ENCODE data around the gene PREB.

DNA sequence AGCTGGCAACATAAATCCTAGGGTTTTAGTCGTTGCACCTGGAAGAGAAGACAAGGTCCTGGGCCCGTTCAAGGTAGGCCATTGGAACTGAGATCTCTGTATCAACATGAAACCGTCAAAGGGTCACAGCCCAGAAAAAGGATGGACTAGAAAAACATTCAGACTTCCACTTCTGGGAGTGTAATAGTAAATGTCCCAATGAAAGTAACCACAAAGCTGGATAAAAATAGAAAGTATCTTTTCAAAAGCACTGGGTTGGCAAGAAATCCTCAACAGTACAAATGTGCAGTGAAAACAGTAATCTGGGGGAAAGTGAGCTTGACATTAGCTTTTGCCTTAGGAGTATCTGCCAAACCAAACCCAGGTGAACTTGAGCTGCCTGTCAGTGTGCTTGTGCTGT is 28.5 kb downstream of the PREB start:
- TF ChIP-seq POLR2A (IDR thresholded peaks at IDR 0.05) (no peak), EP300 (IDR thresholded peaks at IDR 0.05) (no peak)
- TF ChIP-seq, protein P1, sequence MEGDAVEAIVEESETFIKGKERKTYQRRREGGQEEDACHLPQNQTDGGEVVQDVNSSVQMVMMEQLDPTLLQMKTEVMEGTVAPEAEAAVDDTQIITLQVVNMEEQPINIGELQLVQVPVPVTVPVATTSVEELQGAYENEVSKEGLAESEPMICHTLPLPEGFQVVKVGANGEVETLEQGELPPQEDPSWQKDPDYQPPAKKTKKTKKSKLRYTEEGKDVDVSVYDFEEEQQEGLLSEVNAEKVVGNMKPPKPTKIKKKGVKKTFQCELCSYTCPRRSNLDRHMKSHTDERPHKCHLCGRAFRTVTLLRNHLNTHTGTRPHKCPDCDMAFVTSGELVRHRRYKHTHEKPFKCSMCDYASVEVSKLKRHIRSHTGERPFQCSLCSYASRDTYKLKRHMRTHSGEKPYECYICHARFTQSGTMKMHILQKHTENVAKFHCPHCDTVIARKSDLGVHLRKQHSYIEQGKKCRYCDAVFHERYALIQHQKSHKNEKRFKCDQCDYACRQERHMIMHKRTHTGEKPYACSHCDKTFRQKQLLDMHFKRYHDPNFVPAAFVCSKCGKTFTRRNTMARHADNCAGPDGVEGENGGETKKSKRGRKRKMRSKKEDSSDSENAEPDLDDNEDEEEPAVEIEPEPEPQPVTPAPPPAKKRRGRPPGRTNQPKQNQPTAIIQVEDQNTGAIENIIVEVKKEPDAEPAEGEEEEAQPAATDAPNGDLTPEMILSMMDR (IDR thresholded peaks at IDR 0.05) = no peak
